Cardiac muscle cell (in vitro differentiated cells and primary cell): ENCODE results near the gene GALNT16. TPM values are rescaled to one million over a fixed set of nuclear protein-coding genes. Genes with fewer than 3 reads are reported as not detected.
"Not testable (repeated sequence)": the region's sequence is repeated elsewhere in the genome, so short reads cannot be mapped to it uniquely, and the experiment has no call there.

Experiments
- DNase-seq, 2 donors: peaks; one replicate each; pipeline versions ENCODE4 v3.0.0 to v3.0.0-alpha.2; 2010 to 2017; ENCODE audit warnings: low read depth in 1 of 2, low spot score in 1 of 2
- H3K27ac ChIP-seq: fragments of 200-600 bp; sonication (generic); 2 replicates; pipeline ENCODE4 v1.5.1; 2016
- H3K27me3 ChIP-seq: fragments of 200-600 bp; sonication (generic); 2 replicates; pipeline ENCODE4 v1.6.0; 2016; ENCODE audit warnings: control low read depth
- H3K36me3 ChIP-seq: fragments of 200-600 bp; sonication (generic); 2 replicates; pipeline ENCODE4 v1.5.1; 2016; ENCODE audit warnings: control low read depth
- H3K4me1 ChIP-seq: fragments of 200-600 bp; sonication (generic); 2 replicates; pipeline ENCODE4 v1.8.1; 2017; ENCODE audit warnings: low read depth, mild to moderate bottlenecking, mixed run types
- H3K4me3 ChIP-seq: fragments of 200-600 bp; sonication (generic); 2 replicates; pipeline ENCODE4 v1.5.1; 2016; ENCODE audit warnings: mild to moderate bottlenecking
- H3K9me3 ChIP-seq: fragments of 200-600 bp; sonication (generic); 2 replicates; pipeline ENCODE4 v1.5.1; 2017; ENCODE audit warnings: low read depth, mild to moderate bottlenecking, control low read depth
- CTCF ChIP-seq: IDR thresholded peaks from 2 replicates; pipeline ENCODE4 v1.5.1; 2012; ENCODE audit warnings: low read depth, mild to moderate bottlenecking, low read length
- polyA plus RNA-seq: library from polyadenylated mRNA; unstranded; fragments of >200 nt; fragmentation: Nextera tagmentation; extraction: Ambion mirVana; gene quantifications from 2 replicates; pipeline ENCODE4 v1.2.1, GENCODE V29; 2016
- total RNA-seq: library from RNA; depleted of rRNA; stranded (reverse); fragments of >200 nt; gene quantifications from 2 replicates; pipeline ENCODE4 v1.2.3, GENCODE V29; 2016

GALNT16 gene
- total and polyA plus RNA-seq, 2 experiments from 2014 or later = 5.8 to 7.7 TPM

- no peaks in the 10 kb centered on the region for H3K36me3 ChIP-seq
- H3K4me3 ChIP-seq = no peak overlapping the region
- no peaks in the 10 kb centered on the region for H3K9me3 ChIP-seq
- no peak for DNase-seq
- no peak overlapping the region for H3K27ac ChIP-seq
- TF ChIP-seq CTCF = no peak
- H3K27me3 ChIP-seq = no peaks in the 10 kb centered on the region
- no peaks in the 10 kb centered on the region for H3K4me1 ChIP-seq
Measured at GRCh38 chr14:69269381-69269780, 9.4 kb downstream of the GALNT16 start.

DNA sequence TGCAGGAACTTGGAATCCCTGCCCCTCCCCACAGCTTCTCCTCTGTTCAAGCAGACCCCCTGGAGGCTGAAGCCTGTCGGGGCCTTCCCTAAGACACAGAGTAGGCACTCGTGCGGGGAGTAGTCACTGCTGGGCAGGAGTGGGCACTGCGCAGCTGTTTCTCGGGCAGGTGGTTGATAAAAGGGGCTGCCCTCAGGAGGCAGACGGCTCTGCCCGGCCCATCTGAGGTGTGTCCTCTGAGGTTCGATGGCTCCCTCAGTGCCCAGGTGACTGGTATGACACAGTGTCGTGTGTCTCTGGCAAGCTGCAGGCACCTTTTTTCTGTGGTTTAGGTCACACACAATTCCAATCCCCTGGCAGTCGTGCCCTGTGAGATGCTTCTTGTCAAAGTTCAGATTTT lies 10.1 kb downstream of the GALNT16 start:
- TF ChIP-seq CTCF = no peak
- no peaks in the 10 kb centered on the region for H3K4me1 ChIP-seq

DNA sequence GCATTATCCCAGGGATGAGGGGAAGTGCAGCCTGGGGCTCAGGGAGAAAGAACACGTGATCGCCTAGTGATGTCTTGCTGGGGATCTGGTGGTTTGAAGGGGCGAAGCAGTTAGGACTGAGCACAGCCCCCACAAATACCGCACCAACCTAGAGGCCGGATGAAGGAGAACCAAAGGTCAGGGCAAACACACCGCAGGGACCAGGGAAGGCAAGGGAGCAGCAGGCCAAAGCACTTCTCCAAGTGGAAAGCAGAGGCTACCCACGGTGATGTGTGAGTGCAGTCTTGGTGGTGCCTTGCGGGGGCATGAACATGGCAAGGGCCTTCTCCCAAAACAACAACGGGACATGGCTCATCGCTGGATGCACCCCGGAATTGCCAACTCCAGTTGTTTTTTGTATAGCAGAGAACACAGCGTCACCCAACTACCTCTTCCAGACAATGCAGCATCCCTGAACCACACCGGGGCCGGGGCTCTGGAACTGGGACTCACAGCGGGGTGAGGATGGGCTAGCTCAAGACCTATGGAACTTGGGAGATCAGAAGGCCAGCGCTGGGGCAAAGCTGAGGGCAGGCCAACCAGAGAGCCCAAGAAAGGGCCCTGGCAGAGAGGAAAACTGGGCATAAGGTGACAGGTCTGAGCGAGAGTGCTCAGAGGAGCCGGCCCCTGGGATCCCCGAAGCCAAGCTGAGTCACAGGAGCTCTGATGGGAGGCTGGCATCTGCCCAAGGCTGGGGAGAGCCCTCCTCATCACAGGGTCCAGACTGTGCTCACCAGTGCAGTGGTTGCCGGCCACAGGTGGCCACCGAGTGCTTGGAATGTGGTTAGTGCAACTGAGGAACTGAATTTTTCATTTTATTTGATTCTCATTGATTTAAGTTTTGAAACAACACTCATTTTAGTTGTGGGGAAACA lies 11.1 kb downstream of the GALNT16 start:
- H3K27ac ChIP-seq = no peak overlapping the region
- no peaks in the 10 kb centered on the region for H3K36me3 ChIP-seq

More for the DNA sequence above, 10.1 kb downstream of the GALNT16 start:
- no peak overlapping the region for H3K4me3 ChIP-seq
- H3K27me3 ChIP-seq = no peaks in the 10 kb centered on the region
- H3K27ac ChIP-seq = no peak overlapping the region
- DNase-seq = no peak
- H3K9me3 ChIP-seq = no peaks in the 10 kb centered on the region
- H3K36me3 ChIP-seq = no peaks in the 10 kb centered on the region

DNA sequence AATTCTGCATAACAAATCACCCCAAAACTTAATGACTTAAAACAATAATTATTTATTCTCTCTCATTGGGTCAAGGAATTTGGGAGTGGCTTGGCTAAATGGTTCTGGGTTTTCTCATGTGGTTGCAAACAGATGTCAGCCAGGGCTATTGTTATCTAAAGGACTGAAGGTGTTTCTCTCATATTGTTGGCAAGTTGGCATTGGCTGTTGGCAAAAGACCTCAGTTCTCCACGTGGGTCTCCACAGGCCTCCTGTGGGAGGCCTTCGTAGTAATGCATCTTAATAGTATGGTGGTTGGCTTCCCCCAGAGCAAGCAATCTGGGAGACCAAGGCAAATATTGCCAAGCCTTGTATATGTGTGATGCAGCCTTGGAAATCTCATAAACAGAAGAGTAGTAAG lies 14.4 kb downstream of the GALNT16 start:
- no peaks in the 10 kb centered on the region for H3K27me3 ChIP-seq
- no peak for DNase-seq
- no peak for TF ChIP-seq CTCF
- H3K4me1 ChIP-seq = no peaks in the 10 kb centered on the region
- H3K4me3 ChIP-seq = no peak overlapping the region
- H3K9me3 ChIP-seq = no peaks in the 10 kb centered on the region
- H3K27ac ChIP-seq = no peak overlapping the region
- H3K36me3 ChIP-seq = no peaks in the 10 kb centered on the region

More for the DNA sequence above, 11.1 kb downstream of the GALNT16 start:
- H3K27me3 ChIP-seq = no peaks in the 10 kb centered on the region
- H3K4me3 ChIP-seq = no peak overlapping the region
- H3K4me1 ChIP-seq = no peaks in the 10 kb centered on the region
- no peaks in the 10 kb centered on the region for H3K9me3 ChIP-seq
- TF ChIP-seq CTCF = no peak
- no peak for DNase-seq

DNA sequence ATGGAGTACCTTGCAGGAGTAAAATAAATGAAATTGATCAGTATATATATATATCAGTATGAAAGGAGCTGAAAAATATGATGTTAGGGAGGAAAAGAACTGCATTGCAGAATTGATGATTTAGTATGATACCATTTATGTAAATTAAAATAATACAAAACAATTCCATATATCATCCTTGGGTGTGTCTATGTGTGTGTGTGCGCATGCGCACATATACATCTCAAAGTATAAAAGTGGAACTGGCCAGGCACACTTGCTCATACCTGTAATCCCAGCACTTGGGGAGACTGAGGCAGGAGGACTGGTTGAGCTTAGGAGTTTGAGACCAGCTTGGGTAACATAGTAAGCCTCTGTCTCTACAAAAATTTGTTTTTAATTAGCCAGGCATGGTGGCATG lies 15.4 kb downstream of the GALNT16 start:
- Histone ChIP-seq H3K4me1 (no peaks in the 10 kb centered on the region), H3K9me3 (no peaks in the 10 kb centered on the region), H3K27ac (no peak overlapping the region), H3K27me3 (no peaks in the 10 kb centered on the region), H3K4me3 (no peak overlapping the region), H3K36me3 (no peaks in the 10 kb centered on the region)
- TF ChIP-seq CTCF = no peak
- DNase-seq = no peak

- not testable (repeated sequence) for H3K4me3 ChIP-seq, H3K9me3 ChIP-seq, H3K36me3 ChIP-seq, H3K27me3 ChIP-seq, DNase-seq, H3K27ac ChIP-seq, H3K4me1 ChIP-seq
Measured at GRCh38 chr14:69277356-69277755, 17.4 kb downstream of the GALNT16 start.
